A549 (cell line): ENCODE data around the gene PYGB. TPM values are rescaled to one million over a fixed set of nuclear protein-coding genes. Genes with fewer than 3 reads are reported as not detected.

ENCODE experiments used
- ATAC-seq, 2 experiments: fragments of 200-7000 bp in 1 of 2; fragments of >200 bp in 1 of 2; cut with Nextera tagmentation in 1 of 2; cut with Tn5 transposase in 1 of 2; 3 replicates each; pipeline versions ENCODE4 v1.8.0 to v1.9.1; 2018 to 2020; ENCODE audit warnings: mild to moderate bottlenecking in 1 of 2, moderate library complexity in 1 of 2
- CTCF ChIA-PET: fragments of 300-600 bp; sonication (Branson Sonifier 250); formaldehyde crosslinking; extraction: SDS; loops from one replicate; lab custom pipeline; 2021; ENCODE audit warnings: antibody characterized with exemption, inconsistent platforms; lab: Yijun Ruan, JAX
- POLR2A ChIA-PET: fragments of 350-600 bp; formaldehyde crosslinking; extraction: SDS; loops from one replicate; lab custom pipeline; 2021; ENCODE audit warnings: antibody characterized with exemption, inconsistent platforms; lab: Yijun Ruan, JAX
- DNase-seq, 2 experiments: peaks; one replicate each; pipeline versions ENCODE4 v3.0.0 to v3.0.0-alpha.2; 2011 to 2016; ENCODE audit warnings: low read depth in 1 of 2, low spot score in 1 of 2
- FAIRE-seq: peaks from 2 replicates; lab custom pipeline; 2011; peaks lifted over from hg19 to GRCh38; lab: Jason Lieb, UNC
- H3K27ac ChIP-seq, 2 experiments: fragments of >200 bp; sonication (Bioruptor Twin); formaldehyde crosslinking; 3 replicates each; pipeline ENCODE4 v1.5.1; 2016 to 2017
- H3K4me1 ChIP-seq: fragments of >200 bp; sonication (Bioruptor Twin); formaldehyde crosslinking; 3 replicates; pipeline ENCODE4 v1.6.1; 2016
- H3K4me2 ChIP-seq: fragments of >200 bp; sonication (Bioruptor Twin); formaldehyde crosslinking; 3 replicates; pipeline ENCODE4 v1.6.1; 2016
- H3K4me3 ChIP-seq: fragments of >200 bp; sonication (Bioruptor Twin); formaldehyde crosslinking; 3 replicates; pipeline ENCODE4 v1.5.1; 2016
- H3K9me3 ChIP-seq: fragments of >200 bp; sonication (Bioruptor Twin); formaldehyde crosslinking; 3 replicates; pipeline ENCODE4 v1.6.1; 2016
- BCL3 ChIP-seq: fragments of >200 bp; sonication (Bioruptor Twin); formaldehyde crosslinking; IDR thresholded peaks from 3 replicates; pipeline ENCODE4 v1.6.1; 2016
- BHLHE40 ChIP-seq: IDR thresholded peaks from 2 replicates; pipeline ENCODE4 v1.6.1; 2012; ENCODE audit warnings: low read depth, low read length, inconsistent platforms
- CHD2 ChIP-seq: fragments of 150-350 bp; IDR thresholded peaks from 2 replicates; pipeline ENCODE4 v1.6.1; 2014; ENCODE audit warnings: low read length; ENCODE audit not compliant: partially characterized antibody
- CHD4 ChIP-seq: fragments of 200-600 bp; sonication (generic); IDR thresholded peaks from 2 replicates; pipeline ENCODE4 v1.6.1; 2016; ENCODE audit warnings: antibody characterized with exemption, mild to moderate bottlenecking, borderline replicate concordance
- ELK1 ChIP-seq: fragments of 150-350 bp; IDR thresholded peaks from 2 replicates; pipeline ENCODE4 v1.6.1; 2014; ENCODE audit warnings: low read depth, mild to moderate bottlenecking, low read length
- EP300 ChIP-seq, 2 experiments: fragments of >200 bp; sonication (Bioruptor Twin); formaldehyde crosslinking; IDR thresholded peaks; 2 replicates in 1 of 2; 3 replicates in 1 of 2; pipeline ENCODE4 v1.6.1; 2016 to 2017
- FOSL2 ChIP-seq, 2 experiments: fragments of 450-650 bp in 1 of 2; fragments of >200 bp in 1 of 2; sonication (Bioruptor Twin) in 1 of 2; formaldehyde crosslinking; IDR thresholded peaks; 2 replicates each; pipeline versions ENCODE4 v1.5.0 to v1.6.1; 2016 to 2020; ENCODE audit warnings: mild to moderate bottlenecking in 1 of 2, moderate library complexity in 1 of 2
- FOXS1 ChIP-seq: fragments of 250-450 bp; sonication (Bioruptor Pico); IDR thresholded peaks from 2 replicates; pipeline ENCODE4 v1.5.0; 2020; ENCODE audit warnings: mild to moderate bottlenecking, moderate library complexity
- GATA3 ChIP-seq: IDR thresholded peaks from 2 replicates; pipeline ENCODE4 v1.6.1; 2012; ENCODE audit warnings: borderline replicate concordance
- HMGXB4 ChIP-seq: fragments of 250-450 bp; sonication (Bioruptor Pico); IDR thresholded peaks from 2 replicates; pipeline ENCODE4 v1.5.0; 2021; ENCODE audit warnings: mild to moderate bottlenecking, moderate library complexity, borderline replicate concordance
- HOXA7 ChIP-seq: fragments of 250-450 bp; sonication (Bioruptor Pico); IDR thresholded peaks from 2 replicates; pipeline ENCODE4 v1.5.0; 2020; ENCODE audit warnings: mild to moderate bottlenecking, moderate library complexity
- HOXB5 ChIP-seq: fragments of 250-450 bp; sonication (Bioruptor Pico); IDR thresholded peaks from 2 replicates; pipeline ENCODE4 v1.5.0; 2020; ENCODE audit warnings: mild to moderate bottlenecking, moderate library complexity
- KDM1A ChIP-seq: fragments of 200-600 bp; sonication (generic); IDR thresholded peaks from 2 replicates; pipeline ENCODE4 v1.6.1; 2016; ENCODE audit warnings: low read depth, mild to moderate bottlenecking
- KDM5A ChIP-seq: fragments of 200-600 bp; sonication (generic); IDR thresholded peaks from 2 replicates; pipeline ENCODE4 v1.6.1; 2016; ENCODE audit warnings: antibody characterized with exemption, mild to moderate bottlenecking
- MAZ ChIP-seq: fragments of 150-350 bp; IDR thresholded peaks from 2 replicates; pipeline ENCODE4 v1.6.1; 2014; ENCODE audit warnings: antibody characterized with exemption, low read depth, low read length, borderline replicate concordance
- MYC ChIP-seq: IDR thresholded peaks from 2 replicates; pipeline ENCODE4 v1.6.1; 2012; ENCODE audit warnings: mild to moderate bottlenecking, inconsistent platforms, low read length, improper control_type of control experiment, borderline replicate concordance
- NR3C1 ChIP-seq: fragments of >200 bp; sonication (Bioruptor Twin); formaldehyde crosslinking; IDR thresholded peaks from 3 replicates; pipeline ENCODE4 v1.6.1; 2017
- PBX3 ChIP-seq: IDR thresholded peaks from 2 replicates; pipeline ENCODE4 v1.6.1; 2012
- PHF8 ChIP-seq: fragments of 200-600 bp; sonication (generic); IDR thresholded peaks from 2 replicates; pipeline ENCODE4 v1.6.1; 2016; ENCODE audit warnings: low read depth, mild to moderate bottlenecking, antibody characterized with exemption, moderate library complexity, borderline replicate concordance
- POLR2AphosphoS2 ChIP-seq: conservative IDR thresholded peaks from 2 replicates; pipeline ENCODE4 v1.6.1; 2012; ENCODE audit warnings: low read length, improper control_type of control experiment, inconsistent platforms
- RCOR1 ChIP-seq: fragments of 150-350 bp; IDR thresholded peaks from 2 replicates; pipeline ENCODE4 v1.6.1; 2014; ENCODE audit warnings: antibody characterized with exemption, low read length, low read depth
- RFX5 ChIP-seq: fragments of 450-650 bp; IDR thresholded peaks from 2 replicates; pipeline ENCODE4 v1.7.1; 2014; ENCODE audit warnings: antibody characterized with exemption, mild to moderate bottlenecking, moderate library complexity
- SMC3 ChIP-seq: fragments of >200 bp; sonication (Bioruptor Twin); formaldehyde crosslinking; IDR thresholded peaks from 3 replicates; pipeline ENCODE4 v1.6.1; 2018; ENCODE audit warnings: inconsistent platforms
- SREBF2 ChIP-seq: fragments of 450-650 bp; IDR thresholded peaks from 2 replicates; pipeline ENCODE4 v1.6.1; 2014; ENCODE audit warnings: mild to moderate bottlenecking, moderate library complexity
- TFCP2L1 ChIP-seq: fragments of 250-450 bp; sonication (Bioruptor Pico); IDR thresholded peaks from 2 replicates; pipeline ENCODE4 v1.5.0; 2021; ENCODE audit warnings: mild to moderate bottlenecking
- ZC3H11A ChIP-seq: fragments of 450-650 bp; IDR thresholded peaks from 2 replicates; pipeline ENCODE4 v1.6.1; 2014; ENCODE audit warnings: antibody characterized with exemption, mild to moderate bottlenecking
- ZNF302 ChIP-seq: fragments of 250-450 bp; sonication (Bioruptor Pico); IDR thresholded peaks from 2 replicates; pipeline ENCODE4 v1.9.0; 2021; ENCODE audit warnings: inconsistent platforms, mild to moderate bottlenecking, moderate library complexity
- WGBS: methylation state at CpG from one replicate; pipeline ENCODE4 v1.1.6; 2017; ENCODE audit errors: missing lambda C conversion rate; 5-methylcytosine and 5-hydroxymethylcytosine counted together
- polyA plus RNA-seq, 4 experiments: library from polyadenylated mRNA; depleted of rRNA in 3 of 4; stranded (reverse); fragments of >200 nt; fragmentation: RNase III in 1 of 4; extraction: RNeasy Plus Mini Kit Qiagen cat#74134 plus additional on column Dnase treatment in 1 of 4; gene quantifications; 2 replicates in 3 of 4; 3 replicates in 1 of 4; pipeline ENCODE4 v1.2.3, GENCODE V29; 2011 to 2017
- TF ChIP-seq, protein P1 (sequence below): fragments of 200-600 bp; sonication (generic); IDR thresholded peaks from 2 replicates; pipeline ENCODE4 v1.6.1; 2016; ENCODE audit warnings: antibody characterized with exemption, mild to moderate bottlenecking, moderate library complexity
- TF ChIP-seq, protein P2 (sequence below): IDR thresholded peaks from 2 replicates; pipeline ENCODE4 v1.6.1; 2012; ENCODE audit warnings: low read depth, borderline replicate concordance

The PYGB gene
- polyA plus RNA-seq, 2 of the 4 experiments (the other 2 are of a cell fraction), result 93.2 to 100 TPM

DNA sequence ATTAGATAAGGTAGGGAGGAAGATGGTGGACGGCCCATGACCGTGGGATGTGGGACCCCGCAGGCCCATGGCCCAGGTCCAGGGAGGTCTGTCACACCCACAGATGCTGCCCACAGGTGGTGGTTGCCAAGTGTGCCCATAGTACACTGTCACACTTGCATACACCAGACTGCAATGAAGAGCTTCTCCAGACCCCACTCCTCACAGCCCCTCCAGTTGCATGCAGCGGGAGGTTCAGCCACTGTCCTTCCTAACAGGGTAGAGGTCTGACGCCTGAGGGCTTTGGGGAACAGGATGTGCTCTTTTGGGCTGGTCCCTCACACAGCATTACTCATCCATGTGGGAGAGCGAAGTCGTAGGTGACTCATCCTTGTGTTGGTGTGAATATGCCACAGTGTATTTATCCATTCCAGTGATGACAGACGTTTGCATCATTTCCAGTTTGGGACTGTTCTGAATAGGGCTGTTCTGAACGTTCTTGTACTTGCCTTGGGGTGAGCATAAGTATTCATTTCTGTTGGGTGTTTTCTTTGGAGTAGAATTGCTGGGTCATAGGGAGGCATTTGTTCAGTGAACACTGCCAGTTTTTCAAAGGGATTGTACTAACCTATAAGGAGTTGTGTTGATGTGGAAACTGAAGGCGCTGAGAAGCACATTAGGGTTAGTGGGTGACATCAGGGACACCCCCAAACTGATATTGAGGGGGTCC is 10.1 kb upstream of the PYGB start:
- H3K4me3 ChIP-seq, result no peak overlapping the region
- ATAC-seq, result peak; percentile 85 to 90
- ChIA-PET POLR2A (interaction anchor here (0.7 to 4.7 kb wide), 2 partner anchors 10 kb away, joined by 3 to 33 read pairs; partner anchors contain the start of gene PYGB), CTCF (interaction anchor here (0.6 to 4.1 kb wide), 7 partner anchors 9 to 242 kb away, joined by 3 to 44 read pairs (median 5); partner anchors contain the start of gene PYGB)
- peak; percentile 99 to 100 for DNase-seq
- H3K4me2 ChIP-seq, result peak overlapping the region; percentile 72
- peak; percentile 100 for FAIRE-seq
- peak overlapping the region; percentile 95 to 97 for H3K27ac ChIP-seq
- peaks cover 78% of the 10 kb centered on the region for H3K4me1 ChIP-seq
- 4% methylated on average over 10 of the region's 10 CpGs for WGBS
- H3K9me3 ChIP-seq, result peaks cover under 1% of the 10 kb centered on the region; the same call in 1 of the 3 replicates
- peak; percentile 95 for TF ChIP-seq GATA3
- TF ChIP-seq HMGXB4 (CRISPR knock-in tag), result no peak
- no peak for TF ChIP-seq ELK1
- TF ChIP-seq ZNF302 (CRISPR knock-in tag), result no peak
- no peak for TF ChIP-seq PHF8
- no peak for TF ChIP-seq BHLHE40
- no peak for TF ChIP-seq TFCP2L1 (CRISPR knock-in tag)
- TF ChIP-seq CHD4, result no peak
- peak; percentile 47; the same call in 2 of the 3 replicates for TF ChIP-seq SMC3
- peak; percentile 99; the same call in 1 of the 3 replicates for TF ChIP-seq NR3C1
- TF ChIP-seq HOXB5 (CRISPR knock-in tag), result peak; percentile 62; the same call in 1 of the 2 replicates
- TF ChIP-seq, protein P1, sequence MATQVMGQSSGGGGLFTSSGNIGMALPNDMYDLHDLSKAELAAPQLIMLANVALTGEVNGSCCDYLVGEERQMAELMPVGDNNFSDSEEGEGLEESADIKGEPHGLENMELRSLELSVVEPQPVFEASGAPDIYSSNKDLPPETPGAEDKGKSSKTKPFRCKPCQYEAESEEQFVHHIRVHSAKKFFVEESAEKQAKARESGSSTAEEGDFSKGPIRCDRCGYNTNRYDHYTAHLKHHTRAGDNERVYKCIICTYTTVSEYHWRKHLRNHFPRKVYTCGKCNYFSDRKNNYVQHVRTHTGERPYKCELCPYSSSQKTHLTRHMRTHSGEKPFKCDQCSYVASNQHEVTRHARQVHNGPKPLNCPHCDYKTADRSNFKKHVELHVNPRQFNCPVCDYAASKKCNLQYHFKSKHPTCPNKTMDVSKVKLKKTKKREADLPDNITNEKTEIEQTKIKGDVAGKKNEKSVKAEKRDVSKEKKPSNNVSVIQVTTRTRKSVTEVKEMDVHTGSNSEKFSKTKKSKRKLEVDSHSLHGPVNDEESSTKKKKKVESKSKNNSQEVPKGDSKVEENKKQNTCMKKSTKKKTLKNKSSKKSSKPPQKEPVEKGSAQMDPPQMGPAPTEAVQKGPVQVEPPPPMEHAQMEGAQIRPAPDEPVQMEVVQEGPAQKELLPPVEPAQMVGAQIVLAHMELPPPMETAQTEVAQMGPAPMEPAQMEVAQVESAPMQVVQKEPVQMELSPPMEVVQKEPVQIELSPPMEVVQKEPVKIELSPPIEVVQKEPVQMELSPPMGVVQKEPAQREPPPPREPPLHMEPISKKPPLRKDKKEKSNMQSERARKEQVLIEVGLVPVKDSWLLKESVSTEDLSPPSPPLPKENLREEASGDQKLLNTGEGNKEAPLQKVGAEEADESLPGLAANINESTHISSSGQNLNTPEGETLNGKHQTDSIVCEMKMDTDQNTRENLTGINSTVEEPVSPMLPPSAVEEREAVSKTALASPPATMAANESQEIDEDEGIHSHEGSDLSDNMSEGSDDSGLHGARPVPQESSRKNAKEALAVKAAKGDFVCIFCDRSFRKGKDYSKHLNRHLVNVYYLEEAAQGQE, result no peak
- TF ChIP-seq HOXA7 (CRISPR knock-in tag), result no peak
- TF ChIP-seq RCOR1, result no peak
- peak; percentile 100 for TF ChIP-seq FOSL2 (IDR thresholded peaks at IDR 0.05)
- TF ChIP-seq FOSL2 (CRISPR knock-in tag; IDR thresholded peaks at IDR 0.05), result peak; percentile 100
- no peak for TF ChIP-seq KDM5A
- no peak for TF ChIP-seq KDM1A
- TF ChIP-seq CHD2, result no peak
- peak; percentile 84 for TF ChIP-seq PBX3
- no peak for TF ChIP-seq SREBF2
- no peak for TF ChIP-seq MAZ
- TF ChIP-seq MYC, result 0 out of 2 replicates have a peak, but pooled peaks have one; percentile 50
- TF ChIP-seq RFX5, result no peak
- peak; percentile 97 for TF ChIP-seq EP300 (IDR thresholded peaks at IDR 0.05)
- TF ChIP-seq, protein P2, sequence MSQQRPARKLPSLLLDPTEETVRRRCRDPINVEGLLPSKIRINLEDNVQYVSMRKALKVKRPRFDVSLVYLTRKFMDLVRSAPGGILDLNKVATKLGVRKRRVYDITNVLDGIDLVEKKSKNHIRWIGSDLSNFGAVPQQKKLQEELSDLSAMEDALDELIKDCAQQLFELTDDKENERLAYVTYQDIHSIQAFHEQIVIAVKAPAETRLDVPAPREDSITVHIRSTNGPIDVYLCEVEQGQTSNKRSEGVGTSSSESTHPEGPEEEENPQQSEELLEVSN, result peak; percentile 69; the same call in 1 of the 2 replicates
- TF ChIP-seq ZC3H11A, result no peak
- TF ChIP-seq BCL3, result peak; percentile 91; the same call in 2 of the 3 replicates
- TF ChIP-seq POLR2AphosphoS2, result no peak
- TF ChIP-seq FOXS1 (CRISPR knock-in tag), result peak; percentile 64
